Peyer's patch (tissue), 4 donors: ENCODE data around the gene ANKRD11.

Experiments
- CTCF ChIP-seq, 6 experiments: fragments of 450-650 bp in 4 of 6; fragments of 200-600 bp in 2 of 6; sonication (generic) in 1 of 6; IDR thresholded peaks; one replicate each; pipeline ENCODE4 v1.5.1; 2017 to 2019; ENCODE audit warnings: antibody characterized with exemption in 6 of 6, mild to moderate bottlenecking in 3 of 6, moderate library complexity in 1 of 6
- POLR2A ChIP-seq, 2 donors: fragments of 450-650 bp; IDR thresholded peaks; one replicate each; pipeline ENCODE4 v1.5.1; 2017; ENCODE audit warnings: antibody characterized with exemption in 2 of 2, mild to moderate bottlenecking in 2 of 2, moderate library complexity in 2 of 2

- TF ChIP-seq CTCF (IDR thresholded peaks at IDR 0.05) (no peak), POLR2A (IDR thresholded peaks at IDR 0.05) (no peak)
These were observed 1.8 kb upstream of the ANKRD11 start for GRCh38 chr16:89491974-89492687.
